GM18867 (cell line): ENCODE data around the gene PAX2.

ENCODE experiments used
- ATAC-seq: cut with Tn5 transposase; IDR thresholded peaks from one replicate; pipeline ENCODE4 v1.9.1; 2021; ENCODE audit warnings: mild to moderate bottlenecking, moderate library complexity; ENCODE audit not compliant: unreplicated experiment

Gene PAX2

GRCh38 chr10:100811261-100811660, 65.9 kb downstream of the PAX2 start:
- no peak for ATAC-seq

- ATAC-seq, result no peak
These were observed 66.7 kb downstream of the PAX2 start for GRCh38 chr10:100811752-100812750.

GRCh38 chr10:100812978-100813377, 67.6 kb downstream of the PAX2 start:
- no peak for ATAC-seq

GRCh38 chr10:100814751-100815474, 69.5 kb downstream of the PAX2 start:
- no peak for ATAC-seq

GRCh38 chr10:100816671-100817070, 71.3 kb downstream of the PAX2 start:
- no peak for ATAC-seq

- ATAC-seq, result no peak
These were observed 72.0 kb downstream of the PAX2 start for GRCh38 chr10:100817268-100817839.

GRCh38 chr10:100819424-100819823, 74.0 kb downstream of the PAX2 start:
- no peak for ATAC-seq

- no peak for ATAC-seq
These were observed 77.8 kb downstream of the PAX2 start for GRCh38 chr10:100823194-100823593.

- no peak for ATAC-seq
These were observed 79.5 kb downstream of the PAX2 start for GRCh38 chr10:100824886-100825285.

GRCh38 chr10:100825325-100825875, 80.0 kb downstream of the PAX2 start:
- no peak for ATAC-seq

GRCh38 chr10:100826031-100826651, 80.8 kb downstream of the PAX2 start:
- no peak for ATAC-seq

GRCh38 chr10:100826661-100826982, 81.2 kb downstream of the PAX2 start:
- no peak for ATAC-seq

GRCh38 chr10:100826983-100827818, 81.8 kb downstream of the PAX2 start:
- no peak for ATAC-seq

- no peak for ATAC-seq
These were observed 82.7 kb downstream of the PAX2 start for GRCh38 chr10:100827819-100828737.

- ATAC-seq, result no peak
These were observed 83.3 kb downstream of the PAX2 start for GRCh38 chr10:100828738-100829096.

- no peak for ATAC-seq
These were observed 83.9 kb downstream of the PAX2 start for GRCh38 chr10:100829097-100829870.

GRCh38 chr10:100829933-100830727, 84.7 kb downstream of the PAX2 start:
- ATAC-seq, result no peak

- ATAC-seq, result no peak
These were observed 85.3 kb downstream of the PAX2 start for GRCh38 chr10:100830728-100831111.
